PFSK-1 (cell line): ENCODE results near the gene MX1.

Experiments
- FOXP2 ChIP-seq: optimal IDR thresholded peaks from 2 replicates; pipeline ENCODE3; 2011; ENCODE audit warnings: borderline replicate concordance, control low read depth, inconsistent platforms; ENCODE audit not compliant: insufficient read depth; ENCODE audit errors: extremely low read length, extremely low read depth
- POLR2AphosphoS5 ChIP-seq: IDR thresholded peaks from 2 replicates; pipeline ENCODE4 v1.6.1; 2012; ENCODE audit warnings: low read depth, mild to moderate bottlenecking, control low read depth, low read length, moderate library complexity
- REST ChIP-seq, 2 experiments: IDR thresholded peaks; 2 replicates each; pipeline versions ENCODE4 v1.6.1 to v1.8.0; 2011 to 2012; ENCODE audit warnings: low read depth in 2 of 2, low read length in 2 of 2, control low read depth in 1 of 2, inconsistent platforms in 1 of 2, mild to moderate bottlenecking in 1 of 2, moderate library complexity in 1 of 2; ENCODE audit not compliant: insufficient read depth in 1 of 2
- SIN3A ChIP-seq: IDR thresholded peaks from 2 replicates; pipeline ENCODE4 v1.6.1; 2012; ENCODE audit warnings: mild to moderate bottlenecking, low read length, moderate library complexity, borderline replicate concordance; ENCODE audit not compliant: insufficient read depth
- TAF1 ChIP-seq: IDR thresholded peaks from 2 replicates; pipeline ENCODE4 v1.6.1; 2012; ENCODE audit warnings: low read length, control low read depth, borderline replicate concordance; ENCODE audit not compliant: insufficient read depth

The MX1 gene

GRCh38 chr21:41478319-41479177, 52.5 kb downstream of the MX1 start:
- no peak for TF ChIP-seq POLR2AphosphoS5
- TF ChIP-seq SIN3A, result no peak
- no peak for TF ChIP-seq TAF1
- no peak for TF ChIP-seq FOXP2
- TF ChIP-seq REST (IDR thresholded peaks at IDR 0.05; ENCODE audit: insufficient read depth in 1 of 2, low read depth in 2 of 2, low read length in 2 of 2), result no peak

GRCh38 chr21:41479686-41480085, 53.6 kb downstream of the MX1 start:
- TF ChIP-seq TAF1 (no peak), FOXP2 (no peak), POLR2AphosphoS5 (no peak)

GRCh38 chr21:41480086-41480690, 54.1 kb downstream of the MX1 start:
- no peak for TF ChIP-seq SIN3A
- no peak for TF ChIP-seq FOXP2
- TF ChIP-seq REST (IDR thresholded peaks at IDR 0.05; ENCODE audit: insufficient read depth in 1 of 2, low read depth in 2 of 2, low read length in 2 of 2), result no peak
- no peak for TF ChIP-seq TAF1
- TF ChIP-seq POLR2AphosphoS5, result no peak

GRCh38 chr21:41481191-41481590, 55.2 kb downstream of the MX1 start:
- TF ChIP-seq POLR2AphosphoS5 (no peak), TAF1 (no peak), FOXP2 (no peak), REST (IDR thresholded peaks at IDR 0.05; ENCODE audit: insufficient read depth in 1 of 2, low read depth in 2 of 2, low read length in 2 of 2) (no peak), SIN3A (no peak)

GRCh38 chr21:41482301-41482700, 56.3 kb downstream of the MX1 start:
- TF ChIP-seq REST (IDR thresholded peaks at IDR 0.05; ENCODE audit: insufficient read depth in 1 of 2, low read depth in 2 of 2, low read length in 2 of 2) (no peak), TAF1 (no peak), FOXP2 (no peak), POLR2AphosphoS5 (no peak), SIN3A (no peak)
